ENCODE data around the gene GALNT12. TPM values are rescaled to one million over a fixed set of nuclear protein-coding genes. Genes with fewer than 3 reads are reported as not detected.

GALNT12 gene
- total RNA-seq, 1 experiment from 2014 or later, result 3.3 TPM

DNA sequence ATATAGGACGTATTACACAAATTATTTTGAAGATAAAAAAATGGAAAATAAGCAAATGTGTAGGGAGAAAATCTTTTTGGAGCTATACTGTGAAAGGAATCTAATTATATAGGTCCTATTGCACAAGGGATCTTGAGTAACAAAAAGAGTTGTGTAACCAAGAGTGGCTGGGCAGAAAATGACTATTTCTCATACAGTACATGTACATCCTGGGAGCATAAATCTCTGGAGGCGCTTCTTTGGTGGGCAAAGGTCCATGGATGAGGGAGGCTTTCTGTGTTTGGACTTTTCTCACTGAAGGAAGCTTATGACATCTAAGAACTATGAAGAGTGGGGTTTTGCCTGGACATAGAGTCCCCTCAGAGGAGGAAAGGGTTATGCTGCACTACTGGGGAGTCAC is 40.9 kb upstream of the GALNT12 start:
- ChIA-PET CTCF (no interaction called here), POLR2A (no interaction called here)
- in situ Hi-C loops (cut with HindIII; ENCODE audit: low pct_unique_long_range_greater_than_20kb, low sequenced_read_pairs) (no loop called here), intact Hi-C loops (cut with micrococcal nuclease; ENCODE audit: unreplicated experiment) (no loop called here)
- DNase-seq (ENCODE audit: low read depth, low spot score), result no peak
- H3K27me3 ChIP-seq (ENCODE audit: control insufficient read depth, insufficient read depth, low read length), result no peaks in the 10 kb centered on the region
- ATAC-seq, result no peak
- no peak for TF ChIP-seq POLR2AphosphoS5 (IDR thresholded peaks at IDR 0.05; ENCODE audit: low read depth, low read length)
- TF ChIP-seq, protein P1, sequence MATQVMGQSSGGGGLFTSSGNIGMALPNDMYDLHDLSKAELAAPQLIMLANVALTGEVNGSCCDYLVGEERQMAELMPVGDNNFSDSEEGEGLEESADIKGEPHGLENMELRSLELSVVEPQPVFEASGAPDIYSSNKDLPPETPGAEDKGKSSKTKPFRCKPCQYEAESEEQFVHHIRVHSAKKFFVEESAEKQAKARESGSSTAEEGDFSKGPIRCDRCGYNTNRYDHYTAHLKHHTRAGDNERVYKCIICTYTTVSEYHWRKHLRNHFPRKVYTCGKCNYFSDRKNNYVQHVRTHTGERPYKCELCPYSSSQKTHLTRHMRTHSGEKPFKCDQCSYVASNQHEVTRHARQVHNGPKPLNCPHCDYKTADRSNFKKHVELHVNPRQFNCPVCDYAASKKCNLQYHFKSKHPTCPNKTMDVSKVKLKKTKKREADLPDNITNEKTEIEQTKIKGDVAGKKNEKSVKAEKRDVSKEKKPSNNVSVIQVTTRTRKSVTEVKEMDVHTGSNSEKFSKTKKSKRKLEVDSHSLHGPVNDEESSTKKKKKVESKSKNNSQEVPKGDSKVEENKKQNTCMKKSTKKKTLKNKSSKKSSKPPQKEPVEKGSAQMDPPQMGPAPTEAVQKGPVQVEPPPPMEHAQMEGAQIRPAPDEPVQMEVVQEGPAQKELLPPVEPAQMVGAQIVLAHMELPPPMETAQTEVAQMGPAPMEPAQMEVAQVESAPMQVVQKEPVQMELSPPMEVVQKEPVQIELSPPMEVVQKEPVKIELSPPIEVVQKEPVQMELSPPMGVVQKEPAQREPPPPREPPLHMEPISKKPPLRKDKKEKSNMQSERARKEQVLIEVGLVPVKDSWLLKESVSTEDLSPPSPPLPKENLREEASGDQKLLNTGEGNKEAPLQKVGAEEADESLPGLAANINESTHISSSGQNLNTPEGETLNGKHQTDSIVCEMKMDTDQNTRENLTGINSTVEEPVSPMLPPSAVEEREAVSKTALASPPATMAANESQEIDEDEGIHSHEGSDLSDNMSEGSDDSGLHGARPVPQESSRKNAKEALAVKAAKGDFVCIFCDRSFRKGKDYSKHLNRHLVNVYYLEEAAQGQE (IDR thresholded peaks at IDR 0.05; ENCODE audit: insufficient read depth in 1 of 2, low read depth in 2 of 2, low read length in 1 of 2), result no peak
- TF ChIP-seq, protein P2, sequence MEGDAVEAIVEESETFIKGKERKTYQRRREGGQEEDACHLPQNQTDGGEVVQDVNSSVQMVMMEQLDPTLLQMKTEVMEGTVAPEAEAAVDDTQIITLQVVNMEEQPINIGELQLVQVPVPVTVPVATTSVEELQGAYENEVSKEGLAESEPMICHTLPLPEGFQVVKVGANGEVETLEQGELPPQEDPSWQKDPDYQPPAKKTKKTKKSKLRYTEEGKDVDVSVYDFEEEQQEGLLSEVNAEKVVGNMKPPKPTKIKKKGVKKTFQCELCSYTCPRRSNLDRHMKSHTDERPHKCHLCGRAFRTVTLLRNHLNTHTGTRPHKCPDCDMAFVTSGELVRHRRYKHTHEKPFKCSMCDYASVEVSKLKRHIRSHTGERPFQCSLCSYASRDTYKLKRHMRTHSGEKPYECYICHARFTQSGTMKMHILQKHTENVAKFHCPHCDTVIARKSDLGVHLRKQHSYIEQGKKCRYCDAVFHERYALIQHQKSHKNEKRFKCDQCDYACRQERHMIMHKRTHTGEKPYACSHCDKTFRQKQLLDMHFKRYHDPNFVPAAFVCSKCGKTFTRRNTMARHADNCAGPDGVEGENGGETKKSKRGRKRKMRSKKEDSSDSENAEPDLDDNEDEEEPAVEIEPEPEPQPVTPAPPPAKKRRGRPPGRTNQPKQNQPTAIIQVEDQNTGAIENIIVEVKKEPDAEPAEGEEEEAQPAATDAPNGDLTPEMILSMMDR (IDR thresholded peaks at IDR 0.05), result no peak
- no peak for TF ChIP-seq TCF7L2 (IDR thresholded peaks at IDR 0.05; ENCODE audit: low read depth, low read length)
- TF ChIP-seq SIN3A (IDR thresholded peaks at IDR 0.05; ENCODE audit: borderline replicate concordance, insufficient read depth, low read depth, low read length), result no peak
- no peaks in the 10 kb centered on the region for H3K9me3 ChIP-seq (ENCODE audit: control insufficient read depth, insufficient read depth, low read depth, low read length)
- BruUV-seq (replicated peaks), result no TSS peak
- H3K36me3 ChIP-seq (ENCODE audit: control insufficient read depth, insufficient read depth, low read length), result no peaks in the 10 kb centered on the region
- H3K4me1 ChIP-seq (ENCODE audit: control insufficient read depth, insufficient read depth, low read length), result no peaks in the 10 kb centered on the region
- H3K27ac ChIP-seq (ENCODE audit: low read length), result no peak overlapping the region
- H3K4me3 ChIP-seq (ENCODE audit: low read depth in 2 of 2, low read length in 2 of 2), result no peak overlapping the region

DNA sequence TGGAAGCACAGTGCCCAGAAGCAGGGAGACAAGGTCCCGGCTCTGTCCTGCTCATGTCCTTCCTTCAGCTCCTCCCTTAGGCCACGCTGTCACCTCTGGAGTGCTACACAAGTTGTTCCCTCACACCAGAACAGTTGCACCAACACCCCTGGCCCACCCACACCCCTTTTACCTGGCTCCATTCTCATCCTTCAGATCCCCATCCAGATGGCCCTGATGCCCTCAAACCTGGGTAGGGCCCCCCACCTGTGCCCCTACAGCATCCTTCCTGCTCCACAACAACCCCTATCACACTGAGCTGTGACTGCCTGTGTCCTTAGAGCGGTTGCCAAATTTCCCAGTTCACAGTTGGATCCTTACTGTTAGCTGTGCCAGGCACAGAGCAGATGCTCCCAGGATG is 40.3 kb upstream of the GALNT12 start:
- in situ Hi-C loops (cut with HindIII; ENCODE audit: low pct_unique_long_range_greater_than_20kb, low sequenced_read_pairs), result no loop called here
- Histone ChIP-seq H3K27ac (ENCODE audit: low read length) (no peak overlapping the region), H3K36me3 (ENCODE audit: control insufficient read depth, insufficient read depth, low read length) (no peaks in the 10 kb centered on the region), H3K9me3 (ENCODE audit: control insufficient read depth, insufficient read depth, low read depth, low read length) (no peaks in the 10 kb centered on the region), H3K4me1 (ENCODE audit: control insufficient read depth, insufficient read depth, low read length) (no peaks in the 10 kb centered on the region), H3K4me3 (ENCODE audit: low read depth in 2 of 2, low read length in 2 of 2) (no peak overlapping the region), H3K27me3 (ENCODE audit: control insufficient read depth, insufficient read depth, low read length) (no peaks in the 10 kb centered on the region)
- CTCF ChIA-PET, result no interaction called here
- TF ChIP-seq, protein P1 (IDR thresholded peaks at IDR 0.05; ENCODE audit: insufficient read depth in 1 of 2, low read depth in 2 of 2, low read length in 1 of 2), result no peak
- TF ChIP-seq, protein P2 (IDR thresholded peaks at IDR 0.05), result no peak
- TF ChIP-seq TCF7L2 (IDR thresholded peaks at IDR 0.05; ENCODE audit: low read depth, low read length), result no peak
- no peak for TF ChIP-seq POLR2AphosphoS5 (IDR thresholded peaks at IDR 0.05; ENCODE audit: low read depth, low read length)
- no peak for TF ChIP-seq SIN3A (IDR thresholded peaks at IDR 0.05; ENCODE audit: borderline replicate concordance, insufficient read depth, low read depth, low read length)
- ATAC-seq, result no peak
- POLR2A ChIA-PET, result no interaction called here
- BruUV-seq (replicated peaks), result no TSS peak
- intact Hi-C loops (cut with micrococcal nuclease; ENCODE audit: unreplicated experiment), result no loop called here
- DNase-seq (ENCODE audit: low read depth, low spot score), result no peak
